AG09309 (cell line): ENCODE results near the gene GPR155.

Experiments used
- DNase-seq: peaks from one replicate; pipeline ENCODE4 v3.0.0-alpha.2; 2010; ENCODE audit warnings: low read depth
- H3K4me3 ChIP-seq: 2 replicates; pipeline ENCODE4 v1.5.1; 2011; ENCODE audit warnings: mild to moderate bottlenecking, low read depth, low read length, moderate library complexity; ENCODE audit not compliant: control insufficient read depth
- CTCF ChIP-seq: IDR thresholded peaks from 2 replicates; pipeline ENCODE4 v1.5.1; 2011; ENCODE audit warnings: mild to moderate bottlenecking, low read depth, low read length, inconsistent platforms; ENCODE audit not compliant: insufficient read depth, control insufficient read depth; ENCODE audit errors: missing control alignments

GPR155 gene

GRCh38 chr2:174450021-174450816 lies 36.6 kb downstream of the GPR155 start:
- TF ChIP-seq CTCF, result no peak
- H3K4me3 ChIP-seq, result no peak overlapping the region
- no peak for DNase-seq

GRCh38 chr2:174449033-174449432 lies 37.8 kb downstream of the GPR155 start:
- no peak for DNase-seq
- H3K4me3 ChIP-seq, result no peak overlapping the region
- TF ChIP-seq CTCF, result no peak

GRCh38 chr2:174446531-174446930 lies 40.3 kb downstream of the GPR155 start:
- no peak overlapping the region for H3K4me3 ChIP-seq
- DNase-seq, result no peak
- no peak for TF ChIP-seq CTCF

- no peak for TF ChIP-seq CTCF
- H3K4me3 ChIP-seq, result no peak overlapping the region
- no peak for DNase-seq
These were observed 41.6 kb downstream of the GPR155 start for GRCh38 chr2:174445248-174445647.

GRCh38 chr2:174444761-174445160 lies 42.1 kb downstream of the GPR155 start:
- TF ChIP-seq CTCF, result no peak
- DNase-seq, result no peak

GRCh38 chr2:174442546-174443510 lies 44.0 kb downstream of the GPR155 start:
- TF ChIP-seq CTCF, result no peak
- DNase-seq, result peak; percentile 45
- H3K4me3 ChIP-seq, result no peak overlapping the region

More at GRCh38 chr2:174444761-174445160, 42.1 kb downstream of the GPR155 start:
- H3K4me3 ChIP-seq, result no peak overlapping the region
